DMS 273 (cell line): ENCODE measurements around the gene RBM14.
"Not testable (repeated sequence)": the region's sequence is repeated elsewhere in the genome, so short reads cannot be mapped to it uniquely, and the experiment has no call there.

ENCODE experiments used
- DNase-seq: peaks from one replicate; lab custom pipeline; 2025; ENCODE audit not compliant: unreplicated experiment; lab: John Stamatoyannopoulos, UW

RBM14 gene

GRCh38 chr11:66631883-66632282 lies 15.5 kb downstream of the RBM14 start:
- no peak for DNase-seq

GRCh38 chr11:66632952-66633351 lies 16.5 kb downstream of the RBM14 start:
- no peak for DNase-seq

- DNase-seq: no peak
Measured at GRCh38 chr11:66636411-66636810, 20.0 kb downstream of the RBM14 start.

- peak; percentile 67 for DNase-seq
Measured at GRCh38 chr11:66637557-66638176, 21.2 kb downstream of the RBM14 start.

- DNase-seq: peak; percentile 99
Measured at GRCh38 chr11:66638177-66639065, 22.0 kb downstream of the RBM14 start, which contains the start of gene RBM4. Gene RBM4, plus strand, starts transcription at chr11:66638703. Its CDS starts 1,009 bp downstream, at chr11:66639712.

- peak; percentile 50 for DNase-seq
Measured at GRCh38 chr11:66639066-66639813, 22.8 kb downstream of the RBM14 start.

GRCh38 chr11:66639814-66640340 lies 23.4 kb downstream of the RBM14 start:
- not testable (repeated sequence) for DNase-seq

GRCh38 chr11:66641834-66642233 lies 25.4 kb downstream of the RBM14 start:
- DNase-seq: no peak

GRCh38 chr11:66643745-66644437 lies 27.5 kb downstream of the RBM14 start:
- DNase-seq: no peak

GRCh38 chr11:66646828-66647227 lies 30.4 kb downstream of the RBM14 start:
- DNase-seq: no peak

- DNase-seq: no peak
Measured at GRCh38 chr11:66649903-66650302, 33.5 kb downstream of the RBM14 start.

- DNase-seq: no peak
Measured at GRCh38 chr11:66651016-66651415, 34.6 kb downstream of the RBM14 start.

GRCh38 chr11:66652651-66653050 lies 36.2 kb downstream of the RBM14 start:
- DNase-seq: no peak

- DNase-seq: no peak
Measured at GRCh38 chr11:66653123-66653522, 36.7 kb downstream of the RBM14 start.

- no peak for DNase-seq
Measured at GRCh38 chr11:66659763-66660162, 43.3 kb downstream of the RBM14 start.

GRCh38 chr11:66663741-66664296 lies 47.4 kb downstream of the RBM14 start:
- no peak for DNase-seq

GRCh38 chr11:66665369-66665768 lies 48.9 kb downstream of the RBM14 start:
- DNase-seq: no peak

GRCh38 chr11:66670816-66671215 lies 54.4 kb downstream of the RBM14 start:
- DNase-seq: no peak

GRCh38 chr11:66674964-66675602 lies 58.7 kb downstream of the RBM14 start:
- no peak for DNase-seq
